HTERT RPE-1 (cell line): ENCODE results near the gene ORAI3.
"Not testable (repeated sequence)": the region's sequence is repeated elsewhere in the genome, so short reads cannot be mapped to it uniquely, and the experiment has no call there.

Experiments used
- in situ Hi-C: fragments of 300-500 bp; cut with MboI; formaldehyde crosslinking; loops from 4 replicates; pipeline ENCODE4 v1.14.3; 2020; ENCODE audit warnings: low sequenced_read_pairs

ORAI3 gene

GRCh38 chr16:30923554-30924075 lies 25.3 kb upstream of the ORAI3 start, which contains the start of gene FBXL19:
Gene FBXL19, plus strand, starts transcription at chr16:30923572. Its CDS starts 2,183 bp downstream, at chr16:30925755.
- in situ Hi-C loops = no loop called here

- in situ Hi-C loops = no loop called here
These were observed 24.6 kb upstream of the ORAI3 start for GRCh38 chr16:30924076-30924912.

- in situ Hi-C loops = no loop called here
These were observed 23.8 kb upstream of the ORAI3 start for GRCh38 chr16:30924913-30925631.

GRCh38 chr16:30925632-30925987 lies 23.3 kb upstream of the ORAI3 start:
- in situ Hi-C loops = no loop called here

GRCh38 chr16:30925995-30926811 lies 22.7 kb upstream of the ORAI3 start:
- in situ Hi-C loops = no loop called here

GRCh38 chr16:30926937-30927788 lies 21.7 kb upstream of the ORAI3 start:
- in situ Hi-C loops = no loop called here

- in situ Hi-C loops = no loop called here
These were observed 21.0 kb upstream of the ORAI3 start for GRCh38 chr16:30927789-30928378.

- in situ Hi-C loops = no loop called here
These were observed 20.5 kb upstream of the ORAI3 start for GRCh38 chr16:30928390-30928789.

GRCh38 chr16:30929167-30929566 lies 19.7 kb upstream of the ORAI3 start:
- in situ Hi-C loops = no loop called here

GRCh38 chr16:30930160-30930571 lies 18.7 kb upstream of the ORAI3 start:
- in situ Hi-C loops = no loop called here

GRCh38 chr16:30931068-30931650 lies 17.7 kb upstream of the ORAI3 start:
- in situ Hi-C loops = no loop called here

- in situ Hi-C loops = no loop called here
These were observed 13.9 kb upstream of the ORAI3 start for GRCh38 chr16:30934827-30935557.

- in situ Hi-C loops = no loop called here
These were observed 11.2 kb upstream of the ORAI3 start for GRCh38 chr16:30937692-30938091.

GRCh38 chr16:30939571-30939970 lies 9.3 kb upstream of the ORAI3 start:
- in situ Hi-C loops = not testable (repeated sequence)

- in situ Hi-C loops = no loop called here
These were observed 7.1 kb upstream of the ORAI3 start for GRCh38 chr16:30941600-30942425.

GRCh38 chr16:30942426-30942806 lies 6.5 kb upstream of the ORAI3 start:
- in situ Hi-C loops = no loop called here

GRCh38 chr16:30944352-30944751 lies 4.5 kb upstream of the ORAI3 start:
- in situ Hi-C loops = no loop called here
